ENCODE results near the gene DLGAP1.

GRCh38 chr18:3861495-3861894 lies 593.6 kb downstream of the DLGAP1 start:
- TF ChIP-seq MAX (IDR thresholded peaks at IDR 0.05; ENCODE audit: low read depth) (no peak), FOXM1 (IDR thresholded peaks at IDR 0.05; ENCODE audit: low read depth) (no peak), ELF1 (IDR thresholded peaks at IDR 0.05) (no peak), TCF12 (IDR thresholded peaks at IDR 0.05) (no peak), CTCF (IDR thresholded peaks at IDR 0.05) (no peak), JUND (IDR thresholded peaks at IDR 0.05) (no peak), RFX5 (IDR thresholded peaks at IDR 0.05; ENCODE audit: low read length) (no peak), REST (IDR thresholded peaks at IDR 0.05; ENCODE audit: low read depth, low read length) (no peak)
